ENCODE data around the gene DENND1B.

DNA sequence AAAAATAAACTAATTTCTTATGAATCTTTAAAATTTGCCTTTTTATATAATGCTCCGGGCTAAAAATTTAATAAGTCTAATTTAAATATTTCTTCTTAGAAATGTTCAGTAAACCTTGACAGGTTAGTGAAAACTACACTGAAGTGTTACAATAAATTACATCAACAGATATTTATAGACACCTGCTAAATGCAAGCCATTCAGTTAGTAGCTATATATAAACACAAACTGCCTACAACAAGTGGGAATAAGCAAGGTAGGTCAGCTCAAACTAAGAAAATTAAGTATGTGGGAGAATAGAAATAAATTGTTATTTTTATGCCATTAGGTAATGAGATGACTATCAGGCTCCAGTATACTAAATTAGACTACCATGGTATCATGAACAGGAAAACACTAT lies 215.6 kb downstream of the DENND1B start:
- TF ChIP-seq, protein P1, sequence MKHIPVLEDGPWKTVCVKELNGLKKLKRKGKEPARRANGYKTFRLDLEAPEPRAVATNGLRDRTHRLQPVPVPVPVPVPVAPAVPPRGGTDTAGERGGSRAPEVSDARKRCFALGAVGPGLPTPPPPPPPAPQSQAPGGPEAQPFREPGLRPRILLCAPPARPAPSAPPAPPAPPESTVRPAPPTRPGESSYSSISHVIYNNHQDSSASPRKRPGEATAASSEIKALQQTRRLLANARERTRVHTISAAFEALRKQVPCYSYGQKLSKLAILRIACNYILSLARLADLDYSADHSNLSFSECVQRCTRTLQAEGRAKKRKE (CRISPR knock-in tag; IDR thresholded peaks at IDR 0.05; ENCODE audit: low read depth): no peak
- no peak for TF ChIP-seq CTCF (IDR thresholded peaks at IDR 0.05)
- TF ChIP-seq HDAC2 (IDR thresholded peaks at IDR 0.05): no peak
- TF ChIP-seq ZC3H11A (IDR thresholded peaks at IDR 0.05): no peak
- TF ChIP-seq PBX3 (IDR thresholded peaks at IDR 0.05): no peak
- TF ChIP-seq CEBPB (IDR thresholded peaks at IDR 0.05): no peak
- TF ChIP-seq RNF2 (IDR thresholded peaks at IDR 0.05; ENCODE audit: borderline replicate concordance, low read depth): no peak
- TF ChIP-seq, protein P2, sequence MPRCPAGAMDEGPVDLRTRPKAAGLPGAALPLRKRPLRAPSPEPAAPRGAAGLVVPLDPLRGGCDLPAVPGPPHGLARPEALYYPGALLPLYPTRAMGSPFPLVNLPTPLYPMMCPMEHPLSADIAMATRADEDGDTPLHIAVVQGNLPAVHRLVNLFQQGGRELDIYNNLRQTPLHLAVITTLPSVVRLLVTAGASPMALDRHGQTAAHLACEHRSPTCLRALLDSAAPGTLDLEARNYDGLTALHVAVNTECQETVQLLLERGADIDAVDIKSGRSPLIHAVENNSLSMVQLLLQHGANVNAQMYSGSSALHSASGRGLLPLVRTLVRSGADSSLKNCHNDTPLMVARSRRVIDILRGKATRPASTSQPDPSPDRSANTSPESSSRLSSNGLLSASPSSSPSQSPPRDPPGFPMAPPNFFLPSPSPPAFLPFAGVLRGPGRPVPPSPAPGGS (IDR thresholded peaks at IDR 0.05): no peak
- no peak for TF ChIP-seq POLR2A (IDR thresholded peaks at IDR 0.05; ENCODE audit: low read length)
- no peak for TF ChIP-seq EHMT2 (IDR thresholded peaks at IDR 0.05; ENCODE audit: low read depth)
- no peak for TF ChIP-seq NR3C1 (IDR thresholded peaks at IDR 0.05)
- no peak for TF ChIP-seq JUNB (IDR thresholded peaks at IDR 0.05)
- TF ChIP-seq, protein P3, sequence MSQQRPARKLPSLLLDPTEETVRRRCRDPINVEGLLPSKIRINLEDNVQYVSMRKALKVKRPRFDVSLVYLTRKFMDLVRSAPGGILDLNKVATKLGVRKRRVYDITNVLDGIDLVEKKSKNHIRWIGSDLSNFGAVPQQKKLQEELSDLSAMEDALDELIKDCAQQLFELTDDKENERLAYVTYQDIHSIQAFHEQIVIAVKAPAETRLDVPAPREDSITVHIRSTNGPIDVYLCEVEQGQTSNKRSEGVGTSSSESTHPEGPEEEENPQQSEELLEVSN (IDR thresholded peaks at IDR 0.05; ENCODE audit: borderline replicate concordance, low read depth): no peak
- no peak for TF ChIP-seq CHD4 (IDR thresholded peaks at IDR 0.05; ENCODE audit: borderline replicate concordance)

Data from A549 (cell line).